Gastrocnemius medialis (tissue), 4 donors: ENCODE measurements around the gene MGRN1. TPM values are rescaled to one million over a fixed set of nuclear protein-coding genes. Genes with fewer than 3 reads are reported as not detected.

ENCODE experiments used
- ATAC-seq, 2 donors: fragments of 150-250 bp; one replicate each; pipeline ENCODE4 v1.9.1; 2016
- DNase-seq, 2 donors: peaks; one replicate each; pipeline ENCODE4 v3.0.0-alpha.2; 2019
- H3K27ac ChIP-seq, 4 donors: fragments of 200-600 bp; sonication (generic); 1 replicate in 1 of 4; 2 replicates in 3 of 4; pipeline ENCODE4 v1.5.1; 2016 to 2018; ENCODE audit warnings: mild to moderate bottlenecking in 2 of 4, moderate library complexity in 1 of 4
- H3K27me3 ChIP-seq, 3 donors: fragments of 200-600 bp; sonication (generic) in 2 of 3; 1 replicate in 1 of 3; 2 replicates in 2 of 3; pipeline versions ENCODE4 v1.5.1 to v1.6.0; 2016 to 2019; ENCODE audit warnings: mild to moderate bottlenecking in 1 of 3, moderate library complexity in 1 of 3
- H3K36me3 ChIP-seq, 2 donors: fragments of 200-600 bp; sonication (generic) in 1 of 2; one replicate each; pipeline ENCODE4 v1.5.1; 2017 to 2018
- H3K4me1 ChIP-seq, 2 donors: fragments of 200-600 bp; sonication (generic) in 1 of 2; one replicate each; pipeline ENCODE4 v1.5.1; 2016 to 2017; ENCODE audit warnings: mild to moderate bottlenecking in 2 of 2
- H3K4me3 ChIP-seq, 4 donors: fragments of 200-600 bp; sonication (generic) in 3 of 4; 1 replicate in 1 of 4; 2 replicates in 3 of 4; pipeline ENCODE4 v1.5.1; 2016 to 2019; ENCODE audit warnings: mild to moderate bottlenecking in 2 of 4
- H3K9me3 ChIP-seq, 3 donors: fragments of 200-600 bp; sonication (generic) in 2 of 3; 1 replicate in 1 of 3; 2 replicates in 2 of 3; pipeline ENCODE4 v1.5.1; 2016 to 2019
- POLR2A ChIP-seq, 2 donors: fragments of 450-650 bp; IDR thresholded peaks; one replicate each; pipeline ENCODE4 v1.6.1; 2017; ENCODE audit warnings: antibody characterized with exemption in 2 of 2, mild to moderate bottlenecking in 2 of 2, moderate library complexity in 2 of 2
- in situ Hi-C, 4 donors: fragments of 200-750 bp; cut with MboI; loops; one replicate each; pipeline versions ENCODE4 v1.15.0 to v1.8.0; 2017; ENCODE audit warnings: low sequenced_read_pairs in 4 of 4
- intact Hi-C: fragments of 100-400 bp; cut with DNase I; formaldehyde crosslinking; loops from one replicate; pipeline ENCODE4 v1.15.1; 2023; ENCODE audit warnings: low total_unique reads
- total RNA-seq, 4 donors: library from RNA; depleted of rRNA; stranded (reverse); fragments of >200 nt; gene quantifications; one replicate each; pipeline versions ENCODE4 v1.1.0 to v1.2.3, GENCODE V29; 2016
- TF ChIP-seq, protein P1 (sequence below), 5 experiments: fragments of 450-650 bp in 3 of 5; fragments of 200-600 bp in 2 of 5; sonication (generic) in 2 of 5; IDR thresholded peaks in 4 of 5; conservative IDR thresholded peaks in 1 of 5; 1 replicate in 4 of 5; 2 replicates in 1 of 5; pipeline ENCODE4 v1.5.1; 2016 to 2019; ENCODE audit warnings: antibody characterized with exemption in 5 of 5, mild to moderate bottlenecking in 3 of 5, moderate library complexity in 3 of 5

MGRN1 gene
- total RNA-seq, 4 donors from 2014 or later, result 33.8 to 62.9 (median 55.0) TPM

GRCh38 chr16:4697848-4698291 is 73.2 kb downstream of the MGRN1 start:
- ATAC-seq (no peak), DNase-seq (no peak)
- Histone ChIP-seq H3K4me3 (no peak overlapping the region), H3K27ac (no peak overlapping the region), H3K4me1 (peaks cover 10 to 14% of the 10 kb centered on the region in 2 donors), H3K36me3 (peaks cover 0 to 43% of the 10 kb centered on the region in 2 donors), H3K27me3 (no peaks in the 10 kb centered on the region), H3K9me3 (no peaks in the 10 kb centered on the region)
- intact Hi-C loops, result no loop called here
- TF ChIP-seq POLR2A (IDR thresholded peaks at IDR 0.05), result no peak
- TF ChIP-seq, protein P1, sequence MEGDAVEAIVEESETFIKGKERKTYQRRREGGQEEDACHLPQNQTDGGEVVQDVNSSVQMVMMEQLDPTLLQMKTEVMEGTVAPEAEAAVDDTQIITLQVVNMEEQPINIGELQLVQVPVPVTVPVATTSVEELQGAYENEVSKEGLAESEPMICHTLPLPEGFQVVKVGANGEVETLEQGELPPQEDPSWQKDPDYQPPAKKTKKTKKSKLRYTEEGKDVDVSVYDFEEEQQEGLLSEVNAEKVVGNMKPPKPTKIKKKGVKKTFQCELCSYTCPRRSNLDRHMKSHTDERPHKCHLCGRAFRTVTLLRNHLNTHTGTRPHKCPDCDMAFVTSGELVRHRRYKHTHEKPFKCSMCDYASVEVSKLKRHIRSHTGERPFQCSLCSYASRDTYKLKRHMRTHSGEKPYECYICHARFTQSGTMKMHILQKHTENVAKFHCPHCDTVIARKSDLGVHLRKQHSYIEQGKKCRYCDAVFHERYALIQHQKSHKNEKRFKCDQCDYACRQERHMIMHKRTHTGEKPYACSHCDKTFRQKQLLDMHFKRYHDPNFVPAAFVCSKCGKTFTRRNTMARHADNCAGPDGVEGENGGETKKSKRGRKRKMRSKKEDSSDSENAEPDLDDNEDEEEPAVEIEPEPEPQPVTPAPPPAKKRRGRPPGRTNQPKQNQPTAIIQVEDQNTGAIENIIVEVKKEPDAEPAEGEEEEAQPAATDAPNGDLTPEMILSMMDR (IDR thresholded peaks at IDR 0.05 in 4 of 5, conservative IDR thresholded peaks at IDR 0.05 in 1 of 5), result no peak
- in situ Hi-C loops, result no loop called here

DNA sequence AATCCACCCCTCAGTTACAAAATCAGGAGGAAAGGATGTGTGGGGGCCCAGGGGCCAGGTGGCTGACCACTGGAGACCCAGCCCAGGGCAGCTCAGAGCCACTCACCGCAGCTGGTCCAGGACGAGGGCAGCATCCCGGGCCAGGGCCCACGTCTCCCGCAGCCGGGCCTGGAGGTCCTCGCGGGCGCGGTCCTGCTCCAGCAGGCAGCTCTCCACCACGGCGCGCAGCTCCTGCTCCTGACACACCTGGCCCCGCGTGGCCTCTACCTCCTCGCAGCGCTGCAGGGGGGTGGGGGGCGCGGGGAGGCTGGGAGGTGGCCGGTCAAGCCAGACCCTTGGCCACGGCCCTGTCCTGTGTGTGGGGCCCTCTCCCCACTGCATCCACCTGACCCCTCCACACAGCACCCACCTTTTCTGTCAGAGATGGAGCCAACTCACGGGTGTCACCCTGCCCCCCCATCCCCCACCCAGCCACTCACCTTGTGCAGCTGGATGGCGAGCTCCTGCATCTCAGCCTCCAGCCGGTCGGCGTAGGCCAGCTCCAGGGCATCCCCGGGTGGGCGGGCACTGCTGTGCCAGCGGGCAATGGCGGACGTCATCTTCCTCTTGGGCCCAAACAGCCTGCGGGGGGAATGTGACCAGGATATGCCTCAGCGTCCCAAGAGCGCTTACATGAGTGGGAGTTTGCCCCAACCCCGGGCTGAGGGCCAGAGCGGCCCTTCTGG is 73.9 kb downstream of the MGRN1 start:
- Histone ChIP-seq H3K36me3 (peaks cover 0 to 43% of the 10 kb centered on the region in 2 donors), H3K9me3 (no peaks in the 10 kb centered on the region), H3K27me3 (no peaks in the 10 kb centered on the region), H3K27ac (no peak overlapping the region), H3K4me1 (peaks cover 7 to 11% of the 10 kb centered on the region in 2 donors), H3K4me3 (no peak overlapping the region)
- in situ Hi-C loops, result no loop called here
- ATAC-seq (no peak), DNase-seq (no peak)
- intact Hi-C loops, result no loop called here
- no peak for TF ChIP-seq POLR2A (IDR thresholded peaks at IDR 0.05)
- TF ChIP-seq, protein P1 (IDR thresholded peaks at IDR 0.05 in 4 of 5, conservative IDR thresholded peaks at IDR 0.05 in 1 of 5), result no peak

DNA sequence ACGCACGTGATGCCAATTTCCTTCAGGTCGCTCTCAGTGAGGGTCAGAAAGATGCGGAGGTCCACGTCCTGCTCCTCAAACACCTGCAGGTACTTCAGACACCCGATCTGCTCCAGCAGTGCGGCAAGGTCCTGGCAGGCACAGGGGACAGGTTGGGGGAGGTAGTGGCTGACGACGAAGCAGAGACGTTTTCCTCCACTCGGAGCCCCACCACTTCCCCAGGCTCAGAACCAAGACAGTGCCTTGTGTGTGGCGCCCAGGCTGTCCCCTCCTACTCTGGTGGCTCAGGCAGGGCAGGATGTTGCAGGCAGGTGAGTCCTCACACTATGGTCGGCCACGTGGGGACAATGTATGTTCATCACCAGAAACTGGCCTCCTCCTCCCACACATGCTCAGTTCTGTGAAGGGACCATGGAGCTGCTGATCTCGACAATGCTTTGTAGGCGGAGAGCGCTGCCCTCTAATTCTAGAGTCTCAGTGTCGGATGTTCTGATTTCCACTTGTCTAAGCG is 74.5 kb downstream of the MGRN1 start:
- H3K9me3 ChIP-seq, result no peaks in the 10 kb centered on the region
- intact Hi-C loops (no loop called here), in situ Hi-C loops (no loop called here)
- H3K4me3 ChIP-seq, result no peak overlapping the region
- H3K36me3 ChIP-seq, result peaks cover 0 to 49% of the 10 kb centered on the region in 2 donors
- H3K4me1 ChIP-seq, result peaks cover 7 to 8% of the 10 kb centered on the region in 2 donors
- DNase-seq, result no peak
- H3K27me3 ChIP-seq, result no peaks in the 10 kb centered on the region
- H3K27ac ChIP-seq, result no peak overlapping the region
- ATAC-seq, result no peak
- TF ChIP-seq, protein P1 (IDR thresholded peaks at IDR 0.05 in 4 of 5, conservative IDR thresholded peaks at IDR 0.05 in 1 of 5), result no peak
- no peak for TF ChIP-seq POLR2A (IDR thresholded peaks at IDR 0.05)

DNA sequence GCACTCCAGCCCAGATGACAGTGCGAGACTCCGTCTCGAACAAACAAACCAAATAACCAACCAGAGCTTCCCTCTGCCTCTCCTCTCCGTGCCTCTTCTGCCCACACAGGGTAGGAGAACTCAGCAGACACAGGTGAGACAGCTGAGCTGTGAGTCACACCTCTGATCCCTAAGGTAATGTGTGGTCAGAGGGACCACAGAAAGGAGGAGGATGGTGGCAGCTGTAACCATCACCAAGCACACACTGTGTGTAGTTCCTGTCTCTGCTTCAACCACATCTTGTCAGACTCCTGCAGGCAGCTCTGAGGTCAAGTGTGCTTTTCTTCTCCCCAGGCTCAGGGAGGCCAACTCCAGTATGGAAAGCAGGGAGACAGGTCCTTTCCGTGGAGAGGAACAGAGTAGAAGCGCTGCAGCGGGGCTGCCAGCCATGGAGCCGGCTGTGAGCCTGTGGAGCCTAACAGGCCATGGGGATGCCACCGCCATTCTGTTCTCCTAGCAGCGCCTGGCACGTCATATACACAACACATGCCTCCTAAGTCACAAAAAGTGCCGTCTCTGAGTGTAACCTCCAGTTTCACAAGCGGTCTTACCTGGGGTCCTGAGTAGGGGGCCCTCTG is 75.9 kb downstream of the MGRN1 start:
- Histone ChIP-seq H3K9me3 (no peaks in the 10 kb centered on the region), H3K4me3 (no peak overlapping the region), H3K4me1 (peaks cover 0 to 3% of the 10 kb centered on the region in 2 donors), H3K36me3 (peaks cover 0 to 57% of the 10 kb centered on the region in 2 donors), H3K27ac (no peak overlapping the region), H3K27me3 (no peaks in the 10 kb centered on the region)
- no peak for ATAC-seq
- intact Hi-C loops, result no loop called here
- in situ Hi-C loops, result no loop called here
- no peak for DNase-seq
- TF ChIP-seq, protein P1 (IDR thresholded peaks at IDR 0.05 in 4 of 5, conservative IDR thresholded peaks at IDR 0.05 in 1 of 5), result no peak
- no peak for TF ChIP-seq POLR2A (IDR thresholded peaks at IDR 0.05)
